Breast epithelium (tissue), 4 donors: ENCODE measurements around the gene CISH. TPM values are rescaled to one million over a fixed set of nuclear protein-coding genes. Genes with fewer than 3 reads are reported as not detected.

Experiments used
- DNase-seq, 2 donors: peaks; one replicate each; pipeline ENCODE4 v3.0.0-alpha.2; 2019; ENCODE audit warnings: low spot score in 2 of 2
- H3K27ac ChIP-seq, 2 donors: fragments of 200-600 bp; sonication (generic) in 1 of 2; one replicate each; pipeline ENCODE4 v1.5.1; 2016 to 2019; ENCODE audit warnings: mild to moderate bottlenecking in 1 of 2
- H3K27me3 ChIP-seq, 2 donors: fragments of 200-600 bp; sonication (generic) in 1 of 2; one replicate each; pipeline versions ENCODE4 v1.5.1 to v1.6.0; 2017 to 2019; ENCODE audit warnings: control low read depth in 1 of 2, mild to moderate bottlenecking in 1 of 2
- H3K36me3 ChIP-seq: fragments of 200-600 bp; one replicate; pipeline ENCODE4 v1.5.1; 2019
- H3K4me1 ChIP-seq, 2 donors: fragments of 200-600 bp; sonication (generic); one replicate each; pipeline ENCODE4 v1.5.1; 2016 to 2019; ENCODE audit warnings: control low read depth in 1 of 2
- H3K4me3 ChIP-seq, 3 donors: fragments of 200-600 bp; sonication (generic); 1 replicate in 2 of 3; 2 replicates in 1 of 3; pipeline ENCODE4 v1.5.1; 2016 to 2019; ENCODE audit warnings: mild to moderate bottlenecking in 3 of 3, moderate library complexity in 2 of 3
- H3K9me3 ChIP-seq, 2 donors: fragments of 200-600 bp; sonication (generic) in 1 of 2; one replicate each; pipeline ENCODE4 v1.5.1; 2016 to 2019; ENCODE audit warnings: control low read depth in 1 of 2
- POLR2A ChIP-seq: fragments of 450-650 bp; IDR thresholded peaks from one replicate; pipeline ENCODE4 v1.6.1; 2016; ENCODE audit warnings: antibody characterized with exemption, mild to moderate bottlenecking, moderate library complexity
- POLR2AphosphoS5 ChIP-seq, 3 donors: sonication (generic); formaldehyde crosslinking; IDR thresholded peaks; one replicate each; pipeline ENCODE4 v1.6.1; 2017; ENCODE audit warnings: antibody characterized with exemption in 3 of 3
- intact Hi-C: fragments of 100-400 bp; cut with DNase I; formaldehyde crosslinking; loops from one replicate; pipeline ENCODE4 v1.15.1; 2023; ENCODE audit warnings: low total_unique reads
- total RNA-seq, 3 donors: library from RNA; depleted of rRNA; stranded (reverse); fragments of >200 nt; gene quantifications; one replicate each; pipeline ENCODE4 v1.1.0, GENCODE V29; 2016
- TF ChIP-seq, protein P1 (sequence below), 3 donors: fragments of 450-650 bp; IDR thresholded peaks; one replicate each; pipeline ENCODE4 v1.5.1; 2016 to 2017; ENCODE audit warnings: antibody characterized with exemption in 3 of 3, mild to moderate bottlenecking in 3 of 3, moderate library complexity in 3 of 3

The CISH gene
- total RNA-seq, 3 donors from 2014 or later = 5.4 to 29.6 (median 17.4) TPM

GRCh38 chr3:50639055-50639494, 27.5 kb upstream of the CISH start:
- Histone ChIP-seq H3K36me3 (peaks cover 4% of the 10 kb centered on the region), H3K4me3 (no peak overlapping the region), H3K9me3 (no peaks in the 10 kb centered on the region), H3K4me1 (no peaks in the 10 kb centered on the region), H3K27ac (no peak overlapping the region), H3K27me3 (no peaks in the 10 kb centered on the region)
- intact Hi-C loops = no loop called here
- TF ChIP-seq POLR2A (no peak), POLR2AphosphoS5 (IDR thresholded peaks at IDR 0.05) (no peak)
- TF ChIP-seq, protein P1, sequence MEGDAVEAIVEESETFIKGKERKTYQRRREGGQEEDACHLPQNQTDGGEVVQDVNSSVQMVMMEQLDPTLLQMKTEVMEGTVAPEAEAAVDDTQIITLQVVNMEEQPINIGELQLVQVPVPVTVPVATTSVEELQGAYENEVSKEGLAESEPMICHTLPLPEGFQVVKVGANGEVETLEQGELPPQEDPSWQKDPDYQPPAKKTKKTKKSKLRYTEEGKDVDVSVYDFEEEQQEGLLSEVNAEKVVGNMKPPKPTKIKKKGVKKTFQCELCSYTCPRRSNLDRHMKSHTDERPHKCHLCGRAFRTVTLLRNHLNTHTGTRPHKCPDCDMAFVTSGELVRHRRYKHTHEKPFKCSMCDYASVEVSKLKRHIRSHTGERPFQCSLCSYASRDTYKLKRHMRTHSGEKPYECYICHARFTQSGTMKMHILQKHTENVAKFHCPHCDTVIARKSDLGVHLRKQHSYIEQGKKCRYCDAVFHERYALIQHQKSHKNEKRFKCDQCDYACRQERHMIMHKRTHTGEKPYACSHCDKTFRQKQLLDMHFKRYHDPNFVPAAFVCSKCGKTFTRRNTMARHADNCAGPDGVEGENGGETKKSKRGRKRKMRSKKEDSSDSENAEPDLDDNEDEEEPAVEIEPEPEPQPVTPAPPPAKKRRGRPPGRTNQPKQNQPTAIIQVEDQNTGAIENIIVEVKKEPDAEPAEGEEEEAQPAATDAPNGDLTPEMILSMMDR (IDR thresholded peaks at IDR 0.05) = no peak
- no peak for DNase-seq

DNA sequence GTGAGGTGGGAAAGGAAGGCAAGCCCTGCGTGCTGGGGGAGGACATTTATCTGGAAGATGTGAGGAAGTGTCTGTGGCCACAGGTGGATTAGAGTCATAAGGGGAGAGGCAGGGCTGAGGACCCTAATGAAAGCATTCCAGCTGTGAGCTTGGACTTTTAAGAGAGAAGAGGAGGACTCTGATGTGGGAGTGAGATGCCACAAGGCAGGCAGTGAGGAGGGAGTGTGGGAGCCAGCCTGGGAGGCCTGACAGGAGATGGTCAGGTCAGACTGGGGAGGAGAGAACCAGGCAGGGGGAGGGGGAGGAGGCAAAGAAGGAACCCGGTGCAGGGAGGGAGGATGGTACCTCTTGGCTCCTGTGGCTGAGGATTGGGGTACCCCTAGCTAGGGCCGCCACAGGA, 26.4 kb upstream of the CISH start:
- intact Hi-C loops = no loop called here
- no peak overlapping the region for H3K27ac ChIP-seq
- no peaks in the 10 kb centered on the region for H3K4me1 ChIP-seq
- DNase-seq = no peak
- H3K36me3 ChIP-seq = no peaks in the 10 kb centered on the region
- H3K27me3 ChIP-seq = no peaks in the 10 kb centered on the region
- no peak overlapping the region for H3K4me3 ChIP-seq
- TF ChIP-seq POLR2AphosphoS5 (IDR thresholded peaks at IDR 0.05) (no peak), POLR2A (no peak)
- TF ChIP-seq, protein P1 (IDR thresholded peaks at IDR 0.05) = no peak
- H3K9me3 ChIP-seq = no peaks in the 10 kb centered on the region

GRCh38 chr3:50637011-50637410, 25.4 kb upstream of the CISH start:
- TF ChIP-seq POLR2A (no peak), POLR2AphosphoS5 (IDR thresholded peaks at IDR 0.05) (no peak)
- TF ChIP-seq, protein P1 (IDR thresholded peaks at IDR 0.05) = no peak
- H3K4me1 ChIP-seq = peaks cover 2 to 7% of the 10 kb centered on the region in 2 donors
- H3K9me3 ChIP-seq = no peaks in the 10 kb centered on the region
- no peak overlapping the region for H3K4me3 ChIP-seq
- no peaks in the 10 kb centered on the region for H3K27me3 ChIP-seq
- no peaks in the 10 kb centered on the region for H3K36me3 ChIP-seq
- no peak overlapping the region for H3K27ac ChIP-seq
- intact Hi-C loops = no loop called here
- DNase-seq = no peak

- intact Hi-C loops = no loop called here
- Histone ChIP-seq H3K9me3 (no peaks in the 10 kb centered on the region), H3K36me3 (no peaks in the 10 kb centered on the region), H3K4me1 (peaks cover 5 to 12% of the 10 kb centered on the region in 2 donors), H3K27ac (no peak overlapping the region), H3K27me3 (no peaks in the 10 kb centered on the region), H3K4me3 (no peak overlapping the region)
- no peak for TF ChIP-seq POLR2A
- TF ChIP-seq, protein P1 (IDR thresholded peaks at IDR 0.05) = no peak
- DNase-seq = no peak
Observed at GRCh38 chr3:50635066-50635465, 23.5 kb upstream of the CISH start.

DNA sequence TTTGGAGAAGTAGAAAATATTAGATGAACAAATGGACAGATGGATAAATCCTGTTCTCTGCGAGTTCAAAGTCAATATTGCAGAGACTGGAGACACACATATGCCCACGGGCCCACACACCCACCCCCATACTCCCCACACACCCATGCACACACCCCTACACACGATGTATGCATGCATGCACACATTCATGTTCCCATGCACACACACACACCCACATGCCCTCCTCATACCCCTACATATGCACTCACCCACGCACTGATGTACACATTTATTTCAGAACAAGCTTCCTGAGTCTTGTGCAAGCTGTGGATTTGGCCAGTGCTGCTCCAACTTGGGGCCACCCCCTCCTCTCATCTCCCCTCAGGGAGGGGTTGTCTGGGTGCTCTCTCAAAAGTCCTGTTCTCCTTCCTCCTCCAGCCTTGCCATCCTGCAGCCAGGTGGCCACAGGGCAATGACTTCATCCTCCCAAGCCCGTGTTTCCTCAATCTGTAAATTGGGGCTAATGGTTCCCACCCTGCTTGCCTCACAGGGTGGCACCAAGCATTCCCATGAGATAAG, 21.7 kb upstream of the CISH start:
- no peak overlapping the region for H3K27ac ChIP-seq
- H3K27me3 ChIP-seq = no peaks in the 10 kb centered on the region
- H3K36me3 ChIP-seq = no peaks in the 10 kb centered on the region
- TF ChIP-seq POLR2A (no peak), POLR2AphosphoS5 (IDR thresholded peaks at IDR 0.05) (no peak)
- TF ChIP-seq, protein P1 (IDR thresholded peaks at IDR 0.05) = no peak
- intact Hi-C loops = no loop called here
- H3K4me1 ChIP-seq = peaks cover 5 to 12% of the 10 kb centered on the region in 2 donors
- DNase-seq = no peak
- H3K9me3 ChIP-seq = no peaks in the 10 kb centered on the region
- no peak overlapping the region for H3K4me3 ChIP-seq
